WTC11 (cell line): ENCODE measurements around the gene CACHD1.

Experiments
- ATF6 ChIP-seq: sonication (generic); formaldehyde crosslinking; IDR thresholded peaks from 2 replicates; pipeline ENCODE4 v1.8.1; 2023; ENCODE audit warnings: mild to moderate bottlenecking, missing genetic modification reagents
- CTCF ChIP-seq: fragments of 200-600 bp; IDR thresholded peaks from 2 replicates; pipeline ENCODE4 v1.8.0; 2022; ENCODE audit warnings: antibody characterized with exemption

GRCh38 chr1:64478594-64479470, 8.9 kb downstream of the CACHD1 start:
- no peak for TF ChIP-seq CTCF
- no peak for TF ChIP-seq ATF6 (CRISPR knock-in tag)
